HG03103 (cell line): ENCODE data around the gene MYO18A.
"Not testable (repeated sequence)": the region's sequence is repeated elsewhere in the genome, so short reads cannot be mapped to it uniquely, and the experiment has no call there.

ENCODE experiments used
- ATAC-seq: cut with Tn5 transposase; IDR thresholded peaks from one replicate; pipeline ENCODE4 v1.9.1; 2021; ENCODE audit warnings: low read depth; ENCODE audit not compliant: unreplicated experiment

The MYO18A gene

GRCh38 chr17:29150161-29150560 is 30.0 kb downstream of the MYO18A start:
- no peak for ATAC-seq

- ATAC-seq = no peak
Observed at GRCh38 chr17:29149431-29150064, 30.6 kb downstream of the MYO18A start.

GRCh38 chr17:29148790-29149430 is 31.3 kb downstream of the MYO18A start:
- ATAC-seq = peak; percentile 72

GRCh38 chr17:29148257-29148789 is 31.9 kb downstream of the MYO18A start:
- ATAC-seq = no peak

- ATAC-seq = no peak
Observed at GRCh38 chr17:29147682-29148081, 32.5 kb downstream of the MYO18A start.

- ATAC-seq = not testable (repeated sequence)
Observed at GRCh38 chr17:29147228-29147627, 33.0 kb downstream of the MYO18A start.

- ATAC-seq = no peak
Observed at GRCh38 chr17:29146369-29146972, 33.7 kb downstream of the MYO18A start.

- no peak for ATAC-seq
Observed at GRCh38 chr17:29145289-29146073, 34.7 kb downstream of the MYO18A start.

- ATAC-seq = no peak
Observed at GRCh38 chr17:29143894-29144293, 36.3 kb downstream of the MYO18A start.

GRCh38 chr17:29141514-29141876 is 38.7 kb downstream of the MYO18A start:
- no peak for ATAC-seq

- ATAC-seq = no peak
Observed at GRCh38 chr17:29140631-29141513, 39.3 kb downstream of the MYO18A start.

- no peak for ATAC-seq
Observed at GRCh38 chr17:29140051-29140621, 40.1 kb downstream of the MYO18A start.

GRCh38 chr17:29138971-29139691 is 41.1 kb downstream of the MYO18A start:
- ATAC-seq = no peak

- no peak for ATAC-seq
Observed at GRCh38 chr17:29138184-29138955, 41.8 kb downstream of the MYO18A start.

GRCh38 chr17:29136998-29137730 is 43.0 kb downstream of the MYO18A start:
- no peak for ATAC-seq

GRCh38 chr17:29135464-29135863 is 44.7 kb downstream of the MYO18A start:
- no peak for ATAC-seq

GRCh38 chr17:29133121-29133713 is 47.0 kb downstream of the MYO18A start:
- no peak for ATAC-seq
